IPS-NIHi7 (cell line): ENCODE measurements around the gene CCT3.

ENCODE experiments used
- DNase-seq: peaks from one replicate; pipeline ENCODE4 v3.0.0; 2012; ENCODE audit warnings: mixed read lengths; ENCODE audit errors: extremely low spot score

CCT3 gene

DNA sequence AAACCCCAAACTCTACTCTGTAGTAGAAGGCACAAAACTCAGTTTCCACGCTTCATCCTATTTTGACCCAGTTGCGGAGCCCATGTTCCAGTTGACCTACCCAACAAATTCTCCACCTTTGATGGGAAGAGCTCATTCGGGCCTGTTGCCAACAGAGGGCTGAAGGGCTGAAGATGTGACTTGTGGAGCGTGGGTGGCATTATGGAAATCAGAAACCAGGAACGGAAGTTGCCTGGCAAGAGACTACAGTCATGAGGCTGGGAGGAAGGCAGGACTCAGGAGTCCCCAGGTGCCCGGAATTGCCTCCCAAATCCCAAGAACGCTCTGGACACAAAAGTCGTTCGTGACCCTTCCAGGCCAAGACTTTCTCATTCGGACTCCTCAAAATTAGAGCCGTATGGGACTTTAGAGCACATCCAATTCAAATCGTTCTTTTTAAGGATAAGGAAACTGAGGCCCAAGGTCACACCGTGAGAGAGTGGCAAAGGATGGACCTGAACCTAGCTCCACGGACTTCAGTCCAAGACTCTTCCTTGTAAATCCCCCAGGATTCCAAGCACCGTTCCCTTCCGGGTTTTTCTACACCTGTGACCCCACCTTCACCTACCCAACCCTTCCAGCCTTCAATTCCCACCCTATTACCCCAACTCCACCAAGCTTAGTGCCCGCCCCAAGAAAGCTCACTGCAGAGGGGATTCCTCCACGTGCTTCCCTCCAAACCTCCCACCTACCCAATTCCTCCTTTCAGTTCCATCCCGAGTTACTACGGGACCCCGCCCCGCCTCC is 56.2 kb downstream of the CCT3 start:
- no peak for DNase-seq

DNA sequence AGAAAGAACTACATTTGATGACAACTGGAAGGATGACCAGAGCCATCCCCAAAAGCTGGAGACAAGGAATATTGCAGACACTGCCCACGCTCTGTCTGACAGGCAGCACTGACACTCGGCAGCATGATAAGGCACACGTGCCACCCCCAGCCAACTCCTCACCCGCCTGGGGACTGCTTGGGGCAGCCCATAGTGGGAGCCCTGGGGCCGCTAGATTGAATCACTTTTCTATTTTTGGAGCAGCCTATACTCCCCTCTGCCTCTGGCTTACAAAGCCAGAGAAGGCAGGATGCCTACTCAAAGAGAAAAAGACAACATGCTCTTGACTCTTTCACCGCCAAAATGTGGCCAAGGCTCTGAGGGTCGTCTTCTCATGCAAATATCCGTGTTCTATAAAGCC is 56.8 kb downstream of the CCT3 start:
- no peak for DNase-seq

DNA sequence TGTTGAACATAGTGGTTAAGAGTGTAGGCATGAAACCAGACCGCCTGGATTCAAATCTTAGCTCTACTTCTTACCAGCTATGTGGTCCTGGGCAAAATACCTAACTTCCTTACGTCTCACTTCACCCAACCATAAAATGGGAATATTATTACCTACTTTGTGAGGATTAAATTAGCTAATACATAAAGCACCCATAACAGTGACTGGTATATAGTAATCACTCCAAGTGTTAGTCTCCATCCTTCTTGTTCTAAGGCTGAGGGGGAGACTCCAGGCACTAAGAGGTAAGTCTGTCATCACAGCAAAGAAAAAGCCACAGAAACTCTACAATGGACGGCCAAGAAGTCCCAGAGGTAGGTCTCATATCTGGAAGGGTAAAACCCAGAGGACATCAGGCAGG is 58.3 kb downstream of the CCT3 start:
- DNase-seq, result no peak

DNA sequence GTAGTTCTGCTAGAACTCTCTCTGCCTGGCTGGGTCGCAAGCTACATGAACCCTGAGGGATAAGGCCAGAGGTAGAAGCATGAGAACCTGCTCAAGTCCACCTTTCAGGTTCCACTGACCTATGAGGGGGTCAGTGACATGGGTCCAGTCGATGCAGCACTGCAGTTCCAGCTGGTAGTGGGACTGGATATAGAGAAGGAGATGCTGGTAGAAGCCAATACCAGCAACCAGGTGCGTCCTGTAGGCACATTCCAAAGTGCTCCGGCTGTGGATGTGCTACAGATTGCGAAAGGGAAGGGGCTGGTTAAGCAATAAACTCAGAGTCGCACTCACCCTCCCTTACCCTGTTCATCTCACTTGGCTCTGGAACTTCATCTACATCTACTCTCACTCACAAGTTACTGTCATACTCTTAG is 61.1 kb downstream of the CCT3 start:
- no peak for DNase-seq

DNA sequence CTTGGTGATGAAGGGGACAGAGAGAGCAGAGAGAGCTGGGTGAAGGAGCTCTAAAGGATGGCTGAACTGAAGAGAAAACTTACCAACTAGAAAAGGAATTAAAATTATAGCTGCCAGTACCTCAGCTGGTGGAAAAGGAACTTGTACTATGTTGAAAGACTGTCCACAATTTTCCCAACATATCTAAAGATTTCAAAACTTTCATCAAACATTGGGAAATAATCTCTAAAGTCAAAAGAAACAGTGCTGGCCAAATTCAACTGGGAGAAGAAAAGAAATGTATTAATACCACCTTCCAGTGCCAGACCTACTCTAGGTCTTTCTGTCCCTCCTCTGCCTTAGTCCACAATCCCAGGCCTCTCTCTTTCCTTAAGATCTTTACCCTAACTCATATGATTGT is 61.6 kb downstream of the CCT3 start:
- no peak for DNase-seq

DNA sequence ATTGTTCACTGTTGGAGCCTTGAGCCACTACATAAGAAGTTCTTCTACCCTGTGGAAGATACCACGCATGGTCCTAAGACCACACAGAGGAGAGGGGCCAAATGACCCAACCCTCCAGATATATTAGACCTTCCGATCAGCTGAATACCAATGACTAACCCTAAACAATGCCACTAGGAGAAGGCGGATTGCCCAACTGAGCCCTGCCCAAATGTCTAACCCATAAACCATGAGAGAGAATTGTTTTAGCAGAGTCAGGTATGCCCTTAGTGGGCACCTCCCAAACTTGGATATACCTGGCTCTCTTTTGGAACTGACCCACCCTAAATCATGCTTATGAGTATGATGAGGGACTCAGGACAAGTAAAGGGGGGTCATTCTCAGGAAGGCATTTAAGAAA is 67.8 kb downstream of the CCT3 start:
- no peak for DNase-seq

DNA sequence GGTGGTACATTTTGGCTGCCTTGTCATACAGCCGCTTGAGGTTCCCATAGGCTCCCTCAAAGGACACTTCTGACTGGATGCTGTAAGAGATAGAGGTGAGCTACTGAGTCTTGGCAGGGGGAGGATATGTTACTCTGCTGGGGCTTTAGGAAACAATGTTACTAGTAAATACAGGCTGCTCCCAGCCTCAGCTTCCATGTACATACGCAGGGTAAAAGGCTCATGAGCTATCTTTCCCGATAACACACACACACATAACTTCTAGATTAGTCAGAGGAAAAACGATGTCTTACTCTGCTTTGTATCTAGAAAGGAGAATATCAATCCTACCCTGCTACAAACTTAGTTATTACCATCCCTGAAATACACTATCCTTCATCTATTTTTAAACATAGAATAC is 69.8 kb downstream of the CCT3 start:
- DNase-seq, result no peak

DNA sequence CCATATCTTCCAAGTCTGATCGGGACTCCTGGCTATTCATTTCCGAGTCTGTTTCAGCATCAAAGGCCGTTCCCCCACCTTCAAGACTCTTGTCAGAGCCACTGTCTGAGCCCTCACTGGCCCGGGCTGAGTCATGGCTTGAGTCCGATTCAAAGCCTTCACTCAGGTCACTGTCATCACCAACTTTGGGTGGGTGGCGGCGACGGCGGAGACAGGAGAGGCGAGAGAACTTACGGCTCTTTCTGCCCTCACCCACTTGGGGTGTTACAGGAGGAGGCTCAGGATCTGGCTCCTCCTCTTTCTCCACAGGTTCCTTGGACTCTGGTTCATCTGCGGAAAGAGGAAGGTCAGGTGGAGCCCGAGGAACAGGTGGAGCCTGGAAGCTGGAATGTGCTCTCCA is 72.0 kb downstream of the CCT3 start:
- DNase-seq, result no peak

DNA sequence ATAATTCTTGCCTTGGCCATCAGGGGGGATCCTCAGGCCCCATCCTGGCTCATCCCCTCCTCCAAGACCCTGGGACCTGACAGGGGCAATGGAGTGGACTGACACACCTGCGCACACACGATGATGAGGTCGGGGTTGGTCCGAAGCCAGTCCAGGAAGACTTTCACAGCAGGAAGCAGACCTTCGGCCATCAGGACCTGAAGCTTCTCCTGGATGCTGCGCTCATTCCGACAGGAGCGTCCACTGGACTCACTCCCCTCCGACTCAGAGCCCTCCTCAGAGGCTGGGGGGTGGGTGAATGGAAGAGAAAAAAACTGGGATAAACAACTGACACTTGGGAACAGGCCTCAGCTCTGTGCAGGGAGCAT is 74.8 kb downstream of the CCT3 start:
- DNase-seq, result no peak

DNA sequence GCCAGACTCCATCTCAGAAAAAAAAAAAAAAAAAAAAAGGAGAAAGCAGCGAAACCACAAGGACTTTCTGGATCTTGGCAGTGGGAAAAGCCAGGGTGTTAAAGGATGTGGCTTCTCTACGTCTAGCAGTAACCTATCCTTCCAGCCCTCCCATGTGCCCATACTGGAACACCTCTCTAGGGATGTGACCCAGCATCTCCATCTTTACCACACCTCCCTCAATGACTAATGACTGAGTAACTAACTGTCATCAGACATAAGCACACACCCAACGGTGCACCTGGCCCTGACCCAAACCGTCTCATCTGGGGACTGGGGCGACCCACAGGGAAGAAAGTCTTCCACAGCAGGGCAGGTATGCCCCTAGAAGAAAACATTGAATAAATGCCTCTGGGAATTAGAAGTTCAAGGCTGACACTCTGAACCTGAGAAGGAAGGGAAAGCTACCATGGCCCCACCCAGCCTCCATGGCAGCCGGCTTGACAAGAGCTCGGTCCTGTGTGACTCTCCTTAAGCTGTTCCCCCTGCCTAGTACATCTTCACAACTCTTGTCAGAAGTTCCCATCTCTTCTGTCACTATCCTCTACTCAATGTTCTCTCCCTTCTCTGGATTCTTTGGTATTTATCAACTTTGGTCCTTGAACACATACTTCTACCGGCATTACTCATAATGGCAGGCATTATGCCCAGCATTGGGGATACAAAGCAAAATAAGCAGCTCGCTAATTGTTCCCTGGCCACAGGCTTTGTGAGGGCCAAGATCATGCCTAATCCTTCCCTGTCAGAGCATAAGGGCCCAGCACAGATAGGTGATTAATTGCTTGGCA is 75.4 kb downstream of the CCT3 start:
- no peak for DNase-seq

DNA sequence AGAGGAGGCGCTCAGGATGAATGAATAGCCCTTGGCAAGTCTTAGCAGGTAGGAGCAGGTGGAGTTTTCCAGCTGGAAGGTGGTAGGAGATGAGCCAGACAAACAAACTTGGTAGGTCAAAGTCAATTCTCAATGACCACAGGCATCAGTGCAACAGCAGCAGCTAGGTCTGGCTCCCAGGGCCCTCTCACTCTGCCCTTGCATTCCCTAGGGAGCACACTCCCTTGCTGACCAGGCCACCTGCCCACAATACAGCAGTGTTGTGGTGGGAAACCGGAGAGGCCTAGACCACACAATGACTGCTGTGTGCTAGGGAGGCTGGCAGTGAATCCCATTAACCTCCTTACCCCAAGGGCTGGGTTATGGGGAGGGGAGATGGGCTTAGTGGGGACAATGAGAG is 77.2 kb downstream of the CCT3 start:
- no peak for DNase-seq

DNA sequence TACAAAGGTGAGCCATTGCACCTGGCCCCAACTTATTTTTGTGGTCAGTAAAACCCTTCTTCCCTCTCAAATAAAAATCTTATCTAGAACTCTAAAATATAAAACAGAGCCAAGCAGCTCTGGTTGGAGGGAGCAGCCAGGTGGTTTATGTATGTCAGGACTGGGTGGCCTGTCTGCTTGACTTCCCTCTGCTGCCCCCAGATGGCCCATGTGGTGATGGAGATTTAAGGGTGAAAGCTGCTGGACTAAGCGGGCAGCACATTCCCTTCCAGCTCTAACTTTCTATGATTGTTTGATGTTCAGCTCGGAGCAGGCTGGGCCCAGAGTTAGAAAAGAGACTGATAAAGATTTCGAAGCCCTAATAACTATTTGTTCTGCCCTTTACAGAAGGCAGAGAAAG is 78.3 kb downstream of the CCT3 start:
- no peak for DNase-seq
